ENCODE results near the gene LHFPL3.

- TF ChIP-seq, protein P1, sequence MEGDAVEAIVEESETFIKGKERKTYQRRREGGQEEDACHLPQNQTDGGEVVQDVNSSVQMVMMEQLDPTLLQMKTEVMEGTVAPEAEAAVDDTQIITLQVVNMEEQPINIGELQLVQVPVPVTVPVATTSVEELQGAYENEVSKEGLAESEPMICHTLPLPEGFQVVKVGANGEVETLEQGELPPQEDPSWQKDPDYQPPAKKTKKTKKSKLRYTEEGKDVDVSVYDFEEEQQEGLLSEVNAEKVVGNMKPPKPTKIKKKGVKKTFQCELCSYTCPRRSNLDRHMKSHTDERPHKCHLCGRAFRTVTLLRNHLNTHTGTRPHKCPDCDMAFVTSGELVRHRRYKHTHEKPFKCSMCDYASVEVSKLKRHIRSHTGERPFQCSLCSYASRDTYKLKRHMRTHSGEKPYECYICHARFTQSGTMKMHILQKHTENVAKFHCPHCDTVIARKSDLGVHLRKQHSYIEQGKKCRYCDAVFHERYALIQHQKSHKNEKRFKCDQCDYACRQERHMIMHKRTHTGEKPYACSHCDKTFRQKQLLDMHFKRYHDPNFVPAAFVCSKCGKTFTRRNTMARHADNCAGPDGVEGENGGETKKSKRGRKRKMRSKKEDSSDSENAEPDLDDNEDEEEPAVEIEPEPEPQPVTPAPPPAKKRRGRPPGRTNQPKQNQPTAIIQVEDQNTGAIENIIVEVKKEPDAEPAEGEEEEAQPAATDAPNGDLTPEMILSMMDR (IDR thresholded peaks at IDR 0.05): no peak
- TF ChIP-seq ZFX (IDR thresholded peaks at IDR 0.05; ENCODE audit: borderline replicate concordance): no peak
Measured at GRCh38 chr7:104362756-104363155, 34.4 kb downstream of the LHFPL3 start.
